HepG2 (cell line): ENCODE results near the gene TRAPPC12. TPM values are rescaled to one million over a fixed set of nuclear protein-coding genes. Genes with fewer than 3 reads are reported as not detected.

Experiments used
- ATAC-seq: fragments of 200-7000 bp; cut with Tn5 transposase; 3 replicates; pipeline ENCODE4 v1.9.1; 2020; ENCODE audit warnings: mild to moderate bottlenecking, moderate library complexity
- BruUV-seq: library from RNA; stranded (reverse); fragments of 400-500 nt; replicated peaks from 2 replicates; lab custom pipeline; 2021; lab: Mats Ljungman, UMichigan
- CTCF ChIA-PET: fragments of 300-600 bp; formaldehyde crosslinking; extraction: SDS; loops from one replicate; lab custom pipeline; 2021; ENCODE audit warnings: low total read pairs, inconsistent platforms, low intra/inter-chr PET ratio; lab: Yijun Ruan, JAX
- POLR2A ChIA-PET: fragments of 350-600 bp; sonication (Branson Sonifier 250); formaldehyde crosslinking; loops from one replicate; lab custom pipeline; 2020; ENCODE audit warnings: antibody characterized with exemption, inconsistent platforms; lab: Yijun Ruan, JAX
- DNase-seq: peaks from one replicate; pipeline ENCODE4 v3.0.0-alpha.2; 2015; ENCODE audit warnings: low spot score
- FAIRE-seq: peaks from 3 replicates; lab custom pipeline; 2011; peaks lifted over from hg19 to GRCh38; lab: Jason Lieb, UNC
- H2AFZ ChIP-seq: one replicate; pipeline ENCODE4 v1.6.1; 2011; ENCODE audit warnings: low read length, inconsistent platforms
- H3K27ac ChIP-seq: fragments of 300-600 bp; 3 replicates; pipeline ENCODE4 v1.8.0; 2011; ENCODE audit warnings: mixed run types, mild to moderate bottlenecking, mixed read lengths, low read length, inconsistent platforms; ENCODE audit not compliant: insufficient read depth; ENCODE audit errors: extremely low read length
- H3K27me3 ChIP-seq, 2 experiments: fragments of 200-600 bp in 1 of 2; 2 replicates in 1 of 2; 3 replicates in 1 of 2; pipeline versions ENCODE4 v1.6.0 to v1.8.0; 2011; ENCODE audit warnings: low read length in 2 of 2, mild to moderate bottlenecking in 2 of 2, moderate library complexity in 2 of 2, inconsistent platforms in 1 of 2; ENCODE audit not compliant: insufficient read depth in 2 of 2, control insufficient read depth in 1 of 2
- H3K36me3 ChIP-seq, 2 experiments: fragments of 200-600 bp in 1 of 2; replicated peaks in 1 of 2; 2 replicates in 1 of 2; 3 replicates in 1 of 2; pipeline versions ENCODE4 v1.5.1 to v1.8.0; 2011; ENCODE audit warnings: low read length in 2 of 2, inconsistent platforms in 1 of 2; ENCODE audit not compliant: insufficient read depth in 2 of 2, control insufficient read depth in 1 of 2
- H3K4me1 ChIP-seq: 2 replicates; pipeline ENCODE4 v1.5.1; 2012; ENCODE audit warnings: low read length, inconsistent platforms; ENCODE audit not compliant: insufficient read depth
- H3K4me2 ChIP-seq: 2 replicates; pipeline ENCODE4 v1.6.0; 2011; ENCODE audit warnings: low read depth, low read length, inconsistent platforms
- H3K4me3 ChIP-seq, 3 experiments: fragments of 200-600 bp in 1 of 3; sonication (generic), shearing (Covaris generic) in 1 of 3; replicated peaks in 1 of 3; 2 replicates each; pipeline ENCODE4 v1.5.1; 2011 to 2016; ENCODE audit warnings: low read length in 3 of 3, inconsistent platforms in 2 of 3, low read depth in 2 of 3, mild to moderate bottlenecking in 2 of 3, control low read depth in 1 of 3, mixed read lengths in 1 of 3; ENCODE audit not compliant: insufficient read depth in 1 of 3
- H3K79me2 ChIP-seq: one replicate; pipeline ENCODE4 v1.6.1; 2011; ENCODE audit warnings: low read length, inconsistent platforms; ENCODE audit not compliant: insufficient read depth
- H3K9ac ChIP-seq: 2 replicates; pipeline ENCODE4 v1.6.0; 2011; ENCODE audit warnings: mild to moderate bottlenecking, low read depth, low read length, inconsistent platforms; ENCODE audit not compliant: insufficient read depth
- H3K9me3 ChIP-seq: 2 replicates; pipeline ENCODE4 v1.5.1; 2012; ENCODE audit warnings: mild to moderate bottlenecking, low read length
- H4K20me1 ChIP-seq: 2 replicates; pipeline ENCODE4 v1.6.0; 2011; ENCODE audit warnings: inconsistent platforms, mild to moderate bottlenecking, low read length, moderate library complexity; ENCODE audit not compliant: insufficient read depth
- ATF5 ChIP-seq: sonication (generic); formaldehyde crosslinking; IDR thresholded peaks from 2 replicates; pipeline ENCODE4 v1.4.0; 2020; ENCODE audit warnings: mild to moderate bottlenecking, low read depth, missing genetic modification reagents
- BATF2 ChIP-seq: sonication (generic); formaldehyde crosslinking; IDR thresholded peaks from 2 replicates; pipeline ENCODE4 v1.8.0; 2022; ENCODE audit warnings: mild to moderate bottlenecking, missing genetic modification reagents, moderate library complexity
- CCDC6 ChIP-seq: sonication (generic); formaldehyde crosslinking; IDR thresholded peaks from 2 replicates; pipeline ENCODE4 v1.8.1; 2022; ENCODE audit warnings: mild to moderate bottlenecking, missing genetic modification reagents, moderate library complexity
- ELF4 ChIP-seq: sonication (generic); formaldehyde crosslinking; IDR thresholded peaks from 2 replicates; pipeline ENCODE4 v1.5.0; 2020; ENCODE audit warnings: missing genetic modification reagents, mild to moderate bottlenecking, moderate library complexity, borderline replicate concordance
- FLYWCH1 ChIP-seq: sonication (generic); formaldehyde crosslinking; IDR thresholded peaks from 2 replicates; pipeline ENCODE4 v1.8.1; 2023; ENCODE audit warnings: mild to moderate bottlenecking, missing genetic modification reagents
- HDAC2 ChIP-seq: sonication (generic); formaldehyde crosslinking; IDR thresholded peaks from 2 replicates; pipeline ENCODE4 v1.4.0; 2020; ENCODE audit warnings: missing genetic modification reagents
- KLF11 ChIP-seq: IDR thresholded peaks from 2 replicates; pipeline ENCODE4 v1.6.1; 2016; ENCODE audit warnings: missing compliant biosample characterization
- NFYC ChIP-seq: IDR thresholded peaks from 2 replicates; pipeline ENCODE4 v1.6.1; 2016; ENCODE audit warnings: missing genetic modification reagents, missing compliant biosample characterization
- PATZ1 ChIP-seq: sonication (generic); formaldehyde crosslinking; IDR thresholded peaks from 2 replicates; pipeline ENCODE4 v1.4.0; 2020; ENCODE audit warnings: missing genetic modification reagents
- PITX1 ChIP-seq: sonication (generic); formaldehyde crosslinking; IDR thresholded peaks from 2 replicates; pipeline ENCODE4 v1.5.1; 2020; ENCODE audit warnings: mild to moderate bottlenecking, missing genetic modification reagents
- RARA ChIP-seq: IDR thresholded peaks from 2 replicates; pipeline ENCODE4 v1.6.1; 2016; ENCODE audit warnings: missing genetic modification reagents, missing compliant biosample characterization
- RXRA ChIP-seq: sonication (generic); formaldehyde crosslinking; IDR thresholded peaks from 2 replicates; pipeline ENCODE4 v1.5.1; 2020; ENCODE audit warnings: missing genetic modification reagents
- SIX4 ChIP-seq: sonication (generic); formaldehyde crosslinking; IDR thresholded peaks from 2 replicates; pipeline ENCODE4 v1.4.0; 2020; ENCODE audit warnings: missing genetic modification reagents
- STAT6 ChIP-seq: sonication (generic); formaldehyde crosslinking; IDR thresholded peaks from 2 replicates; pipeline ENCODE4 v1.4.0; 2020; ENCODE audit warnings: missing genetic modification reagents, mild to moderate bottlenecking, borderline replicate concordance
- YY1 ChIP-seq: IDR thresholded peaks from 2 replicates; pipeline ENCODE4 v1.6.1; 2011; ENCODE audit warnings: low read length, low read depth, moderate library complexity, mild to moderate bottlenecking; ENCODE audit not compliant: insufficient read depth, insufficient replicate concordance
- ZEB1 ChIP-seq: IDR thresholded peaks from 2 replicates; pipeline ENCODE4 v1.6.1; 2012; ENCODE audit warnings: mild to moderate bottlenecking, low read depth, inconsistent platforms; ENCODE audit not compliant: insufficient replicate concordance
- ZFAT ChIP-seq: sonication (generic); formaldehyde crosslinking; conservative IDR thresholded peaks from 2 replicates; pipeline ENCODE4 v1.8.1; 2023; ENCODE audit warnings: missing genetic modification reagents, inconsistent platforms
- ZNF138 ChIP-seq: sonication (generic); formaldehyde crosslinking; IDR thresholded peaks from 2 replicates; pipeline ENCODE4 v1.5.0; 2020; ENCODE audit warnings: mild to moderate bottlenecking, low read depth, missing genetic modification reagents
- ZNF577 ChIP-seq: sonication (generic); formaldehyde crosslinking; IDR thresholded peaks from 2 replicates; pipeline ENCODE4 v1.4.0; 2020; ENCODE audit warnings: mild to moderate bottlenecking, low read depth, missing genetic modification reagents, borderline replicate concordance
- WGBS: methylation state at CpG from one replicate; pipeline ENCODE4 v1.1.6; 2017; ENCODE audit warnings: low lambda C conversion rate; 5-methylcytosine and 5-hydroxymethylcytosine counted together
- in situ Hi-C: cut with HindIII; loops from 2 replicates; pipeline ENCODE4 v1.10.0; 2017; ENCODE audit warnings: low pct_unique_long_range_greater_than_20kb; ENCODE audit not compliant: extremely low pct_ligation_motif_present
- intact Hi-C: fragments of 100-400 bp; cut with micrococcal nuclease; formaldehyde crosslinking; loops from one replicate; pipeline ENCODE4 v1.10.0; 2022; ENCODE audit not compliant: unreplicated experiment
- polyA plus RNA-seq, 8 experiments: library from polyadenylated mRNA; depleted of rRNA in 3 of 8; stranded (reverse) in 7 of 8; unstranded in 1 of 8; fragments of >200 nt; fragmentation: Illumina TruSeq in 4 of 8; extraction: Trizol in 4 of 8; gene quantifications; 2 replicates each; pipeline versions ENCODE4 v1.2.1 to v1.2.3, GENCODE V29; 2011 to 2016; ENCODE audit warnings: low read depth in 4 of 8, missing spikeins in 1 of 8, mixed read lengths in 1 of 8; ENCODE audit not compliant: insufficient read depth in 1 of 8
- total RNA-seq, 5 experiments: library from RNA; depleted of rRNA; stranded (reverse); fragments of >200 nt; fragmentation: Illumina TruSeq; extraction: Trizol; gene quantifications; 2 replicates each; pipeline ENCODE4 v1.2.3, GENCODE V29; 2016; ENCODE audit warnings: low read depth in 1 of 5

The TRAPPC12 gene
- total and polyA plus RNA-seq, 2 of the 13 experiments (the other 11 are each of a cell fraction or from before 2014, with no cell fraction given) = 46.4 to 97.7 TPM

- peak overlapping the region; percentile 36 for H3K27ac ChIP-seq
- no peaks in the 10 kb centered on the region for H3K27me3 ChIP-seq
- peak overlapping the region in 1 of 3 experiments; percentile 18; a peak in 1 of 6 replicates for H3K4me3 ChIP-seq
- DNase-seq = peak; percentile 84
- peaks cover 32% of the 10 kb centered on the region for H3K4me1 ChIP-seq
- H2AFZ ChIP-seq = no peak overlapping the region
- no TSS peak for BruUV-seq
- CTCF ChIA-PET = no interaction called here
- in situ Hi-C loops (no loop called here), intact Hi-C loops (no loop called here)
- H3K9ac ChIP-seq = no peak overlapping the region
- WGBS = 16% methylated on average over 7 of the region's 7 CpGs
- peaks cover 12 to 21% of the 10 kb centered on the region in 2 experiments; a peak in 4 of 5 replicates for H3K36me3 ChIP-seq
- no peaks in the 10 kb centered on the region for H4K20me1 ChIP-seq
- peak; percentile 91 for FAIRE-seq
- H3K79me2 ChIP-seq = no peaks in the 10 kb centered on the region
- peak overlapping the region; percentile 61 for H3K4me2 ChIP-seq
- peak; percentile 85 for ATAC-seq
- H3K9me3 ChIP-seq = no peaks in the 10 kb centered on the region
- POLR2A ChIA-PET = interaction anchor here (0.6 to 4.5 kb wide), 6 partner anchors 12 to 78 kb away, joined by 3 to 35 read pairs (median 4); partner anchors contain the start of gene RNASEH1
- TF ChIP-seq ZEB1 (peak; percentile 84), NFYC (CRISPR knock-in tag) (no peak), KLF11 (CRISPR knock-in tag) (no peak), RXRA (CRISPR knock-in tag) (0 out of 2 replicates have a peak, but pooled peaks have one; percentile 21), CCDC6 (no peak), SIX4 (CRISPR knock-in tag) (no peak), RARA (CRISPR knock-in tag) (0 out of 2 replicates have a peak, but pooled peaks have one; percentile 24), ZFAT (no peak), BATF2 (CRISPR knock-in tag) (no peak), FLYWCH1 (no peak), PITX1 (CRISPR knock-in tag) (peak; percentile 87), PATZ1 (CRISPR knock-in tag) (peak; percentile 68; the same call in 1 of the 2 replicates), ZNF577 (no peak), ELF4 (CRISPR knock-in tag) (no peak), ZNF138 (CRISPR knock-in tag) (no peak), STAT6 (CRISPR knock-in tag) (no peak), HDAC2 (CRISPR knock-in tag) (peak; percentile 76; the same call in 1 of the 2 replicates), YY1 (no peak), ATF5 (CRISPR knock-in tag) (no peak)
These were observed 101.0 kb downstream of the TRAPPC12 start for GRCh38 chr2:3480352-3481010.
